Osteocyte (in vitro differentiated cells): ENCODE data around the gene CD274. TPM values are rescaled to one million over a fixed set of nuclear protein-coding genes. Genes with fewer than 3 reads are reported as not detected.

ENCODE experiments used
- DNase-seq: peaks from one replicate; pipeline ENCODE4 v3.0.0; 2021; ENCODE audit warnings: mixed read lengths; ENCODE audit not compliant: unreplicated experiment; ENCODE audit errors: extremely low spot score
- H3K27ac Mint-ChIP-seq: one replicate; pipeline ENCODE4 v1.8.0; 2021; ENCODE audit warnings: mild to moderate bottlenecking, mixed read lengths; ENCODE audit not compliant: unreplicated experiment
- H3K27me3 Mint-ChIP-seq: one replicate; pipeline ENCODE4 v1.8.0; 2021; ENCODE audit warnings: mixed read lengths; ENCODE audit not compliant: unreplicated experiment
- H3K36me3 Mint-ChIP-seq: one replicate; pipeline ENCODE4 v1.8.0; 2021; ENCODE audit warnings: mixed read lengths; ENCODE audit not compliant: unreplicated experiment
- H3K4me1 Mint-ChIP-seq: one replicate; pipeline ENCODE4 v1.8.0; 2021; ENCODE audit warnings: mixed read lengths; ENCODE audit not compliant: unreplicated experiment
- H3K4me3 Mint-ChIP-seq: one replicate; pipeline ENCODE4 v1.8.0; 2021; ENCODE audit warnings: mild to moderate bottlenecking, moderate library complexity, mixed read lengths; ENCODE audit not compliant: unreplicated experiment
- H3K9me3 Mint-ChIP-seq: one replicate; pipeline ENCODE4 v1.8.0; 2021; ENCODE audit warnings: mixed read lengths; ENCODE audit not compliant: unreplicated experiment
- total RNA-seq: library from RNA; stranded (reverse); gene quantifications from 2 replicates; pipeline ENCODE4 v1.2.1, GENCODE V29; 2021
- TF ChIP-seq, protein P1 (sequence below): fragments of 200-600 bp; sonication (generic); IDR thresholded peaks from 2 replicates; pipeline ENCODE4 v1.5.0; 2021; ENCODE audit warnings: antibody characterized with exemption, mild to moderate bottlenecking, moderate library complexity

Gene CD274
- total RNA-seq, 1 donor from 2014 or later = 0.43 TPM

DNA sequence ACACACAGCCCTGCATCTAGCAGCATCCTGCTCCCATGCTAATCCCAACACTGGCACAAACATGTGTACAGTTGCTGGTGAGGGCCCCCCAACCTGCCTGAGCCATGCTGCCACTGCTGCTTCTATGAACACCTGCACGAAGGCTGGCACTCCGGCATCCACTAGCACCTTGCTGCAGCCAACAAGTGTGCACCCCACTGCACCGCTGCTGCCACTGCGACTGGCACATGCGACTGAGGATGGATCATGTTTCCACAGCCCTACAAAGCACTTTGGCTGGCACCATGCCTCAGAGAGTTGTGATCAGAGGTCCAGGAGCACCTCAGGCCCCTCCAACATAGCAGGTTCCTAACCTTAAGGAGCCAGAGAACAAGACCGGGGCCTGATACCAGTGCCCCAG, 52.2 kb downstream of the CD274 start:
- no peak overlapping the region for H3K27ac Mint-ChIP-seq
- no peak overlapping the region for H3K4me3 Mint-ChIP-seq
- H3K9me3 Mint-ChIP-seq = peaks cover 19% of the 10 kb centered on the region
- no peaks in the 10 kb centered on the region for H3K27me3 Mint-ChIP-seq
- peaks cover 3% of the 10 kb centered on the region for H3K36me3 Mint-ChIP-seq
- TF ChIP-seq, protein P1, sequence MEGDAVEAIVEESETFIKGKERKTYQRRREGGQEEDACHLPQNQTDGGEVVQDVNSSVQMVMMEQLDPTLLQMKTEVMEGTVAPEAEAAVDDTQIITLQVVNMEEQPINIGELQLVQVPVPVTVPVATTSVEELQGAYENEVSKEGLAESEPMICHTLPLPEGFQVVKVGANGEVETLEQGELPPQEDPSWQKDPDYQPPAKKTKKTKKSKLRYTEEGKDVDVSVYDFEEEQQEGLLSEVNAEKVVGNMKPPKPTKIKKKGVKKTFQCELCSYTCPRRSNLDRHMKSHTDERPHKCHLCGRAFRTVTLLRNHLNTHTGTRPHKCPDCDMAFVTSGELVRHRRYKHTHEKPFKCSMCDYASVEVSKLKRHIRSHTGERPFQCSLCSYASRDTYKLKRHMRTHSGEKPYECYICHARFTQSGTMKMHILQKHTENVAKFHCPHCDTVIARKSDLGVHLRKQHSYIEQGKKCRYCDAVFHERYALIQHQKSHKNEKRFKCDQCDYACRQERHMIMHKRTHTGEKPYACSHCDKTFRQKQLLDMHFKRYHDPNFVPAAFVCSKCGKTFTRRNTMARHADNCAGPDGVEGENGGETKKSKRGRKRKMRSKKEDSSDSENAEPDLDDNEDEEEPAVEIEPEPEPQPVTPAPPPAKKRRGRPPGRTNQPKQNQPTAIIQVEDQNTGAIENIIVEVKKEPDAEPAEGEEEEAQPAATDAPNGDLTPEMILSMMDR = no peak
- peaks cover 2% of the 10 kb centered on the region for H3K4me1 Mint-ChIP-seq
- no peak for DNase-seq

DNA sequence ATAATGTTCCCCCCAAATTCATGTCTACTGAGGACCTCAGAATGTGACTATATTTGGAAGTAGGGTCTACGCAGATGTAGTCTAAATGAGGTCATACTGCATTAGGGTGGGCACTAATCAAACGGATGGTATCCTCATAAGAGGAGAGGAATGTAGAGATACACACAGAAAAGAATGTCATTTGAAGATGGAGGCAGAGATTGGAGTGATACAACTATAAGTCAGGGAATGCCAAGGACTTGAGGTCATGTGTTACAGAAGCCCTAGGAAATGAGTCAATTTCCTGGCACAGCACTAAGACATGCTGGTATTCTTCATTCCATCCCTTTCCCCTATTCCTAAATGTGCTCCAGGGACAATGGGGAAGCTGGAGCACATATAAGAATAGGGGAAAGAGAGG, 59.2 kb downstream of the CD274 start:
- peak overlapping the region; percentile 69 for H3K4me3 Mint-ChIP-seq
- DNase-seq = no peak

DNA sequence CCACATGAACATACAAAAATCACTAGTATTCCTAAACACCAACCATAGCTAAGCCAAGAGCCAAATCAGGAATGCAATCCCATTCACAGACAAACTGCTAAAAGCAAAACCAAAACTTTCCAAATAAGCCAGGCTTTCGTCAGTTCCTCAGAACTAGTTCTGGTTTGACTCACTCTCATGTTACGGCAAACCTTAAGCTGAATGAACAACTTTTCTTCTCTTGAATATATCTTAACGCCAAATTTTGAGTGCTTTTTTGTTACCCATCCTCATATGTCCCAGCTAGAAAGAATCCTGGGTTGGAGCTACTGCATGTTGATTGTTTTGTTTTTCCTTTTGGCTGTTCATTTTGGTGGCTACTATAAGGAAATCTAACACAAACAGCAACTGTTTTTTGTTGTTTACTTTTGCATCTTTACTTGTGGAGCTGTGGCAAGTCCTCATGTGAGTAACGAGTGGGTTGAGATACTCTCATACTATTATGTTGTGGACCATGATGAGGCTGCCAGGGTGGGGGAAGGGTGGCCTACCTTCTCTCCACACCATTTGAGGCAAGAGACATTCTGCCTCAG, 60.1 kb downstream of the CD274 start, which contains the start of gene PDCD1LG2:
Gene PDCD1LG2, plus strand, starts transcription at position 172 of the 572 bp plus-strand sequence. CDS start 12,016 bp downstream, outside the sequence.
- peaks cover 3% of the 10 kb centered on the region for H3K36me3 Mint-ChIP-seq
- TF ChIP-seq, protein P1 = no peak
- H3K27me3 Mint-ChIP-seq = no peaks in the 10 kb centered on the region
- H3K4me1 Mint-ChIP-seq = peaks cover 36% of the 10 kb centered on the region
- DNase-seq = no peak
- H3K4me3 Mint-ChIP-seq = peak within 1 kb of the TSS; percentile 69
- peaks cover 5% of the 10 kb centered on the region for H3K9me3 Mint-ChIP-seq
- peak within 1 kb of the TSS; percentile 93 for H3K27ac Mint-ChIP-seq

More for the DNA sequence above, 59.2 kb downstream of the CD274 start:
- peaks cover 9% of the 10 kb centered on the region for H3K9me3 Mint-ChIP-seq
- TF ChIP-seq, protein P1 = no peak
- peak overlapping the region; percentile 93 for H3K27ac Mint-ChIP-seq
- no peaks in the 10 kb centered on the region for H3K27me3 Mint-ChIP-seq
- H3K4me1 Mint-ChIP-seq = peaks cover 36% of the 10 kb centered on the region
- H3K36me3 Mint-ChIP-seq = peaks cover 3% of the 10 kb centered on the region

DNA sequence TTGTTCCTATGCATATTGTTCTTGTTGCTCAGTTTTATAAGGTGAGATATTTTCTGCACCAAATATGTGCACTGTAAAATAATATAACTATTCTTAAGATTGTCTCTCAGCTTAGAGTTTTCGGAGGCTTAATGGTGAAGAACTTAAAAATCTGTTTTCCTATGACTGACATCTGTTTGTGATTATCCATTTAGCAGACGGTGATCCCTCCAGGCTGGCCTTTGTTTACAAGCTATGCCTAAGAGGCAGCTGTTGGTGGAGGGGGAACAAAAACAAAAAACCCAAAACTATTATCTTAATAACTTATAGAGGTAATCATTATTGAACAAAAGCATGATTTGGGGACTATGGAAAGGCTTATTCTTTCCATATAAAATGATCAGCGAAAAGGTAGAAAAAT, 60.6 kb downstream of the CD274 start:
- TF ChIP-seq, protein P1 = no peak
- H3K4me3 Mint-ChIP-seq = peak overlapping the region; percentile 69
- no peak for DNase-seq

DNA sequence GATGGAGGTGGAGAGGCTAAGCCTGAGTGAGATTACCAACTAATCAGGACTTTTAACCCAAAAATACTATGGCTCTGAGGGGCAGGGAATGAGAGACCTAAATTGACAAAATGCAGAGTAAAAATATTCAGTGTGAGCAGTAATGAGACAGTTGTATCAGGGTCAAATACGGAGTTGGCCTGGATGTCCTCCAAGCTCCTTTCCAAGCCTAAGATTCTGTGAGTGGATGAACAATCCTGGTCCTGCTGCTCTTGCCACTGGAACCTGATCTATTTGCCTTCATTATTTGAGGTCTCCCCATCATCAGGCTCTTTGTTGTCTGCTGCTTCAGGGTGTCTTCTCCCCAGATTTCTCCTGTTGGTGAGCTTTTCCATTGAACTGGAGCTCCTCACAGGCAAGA, 61.1 kb downstream of the CD274 start:
- TF ChIP-seq, protein P1 = no peak
- Mint-ChIP-seq H3K9me3 (peaks cover 5% of the 10 kb centered on the region), H3K27ac (peak overlapping the region; percentile 93)

More for the DNA sequence above, 60.6 kb downstream of the CD274 start:
- H3K9me3 Mint-ChIP-seq = peaks cover 5% of the 10 kb centered on the region
- H3K27me3 Mint-ChIP-seq = no peaks in the 10 kb centered on the region
- H3K36me3 Mint-ChIP-seq = peaks cover 3% of the 10 kb centered on the region
- peaks cover 36% of the 10 kb centered on the region for H3K4me1 Mint-ChIP-seq
- peak overlapping the region; percentile 93 for H3K27ac Mint-ChIP-seq

More for the DNA sequence above, 61.1 kb downstream of the CD274 start:
- H3K27me3 Mint-ChIP-seq = no peaks in the 10 kb centered on the region
- no peak overlapping the region for H3K4me3 Mint-ChIP-seq
- DNase-seq = no peak
- H3K36me3 Mint-ChIP-seq = peaks cover 3% of the 10 kb centered on the region
- peaks cover 36% of the 10 kb centered on the region for H3K4me1 Mint-ChIP-seq
